Keratinocyte (primary cell): Measurements from ENCODE around the gene SPC24.

Experiments used
- CTCF ChIP-seq, 3 experiments: IDR thresholded peaks in 1 of 3; conservative IDR thresholded peaks in 1 of 3; optimal IDR thresholded peaks in 1 of 3; 2 replicates in 2 of 3; 3 replicates in 1 of 3; pipeline versions ENCODE3 to v1.5.1; 2011; ENCODE audit warnings: low read length in 3 of 3, mild to moderate bottlenecking in 3 of 3, moderate library complexity in 2 of 3, control low read depth in 1 of 3, inconsistent platforms in 1 of 3; ENCODE audit not compliant: insufficient read depth in 2 of 3; ENCODE audit errors: extremely low read depth in 1 of 3
- EZH2 ChIP-seq: IDR thresholded peaks from one replicate; pipeline ENCODE4 v1.6.1; 2012; ENCODE audit warnings: inconsistent platforms, mild to moderate bottlenecking, low read length, moderate library complexity

GRCh38 chr19:11100049-11100448 lies 55.5 kb downstream of the SPC24 start:
- TF ChIP-seq CTCF (optimal IDR thresholded peaks at IDR 0.05 in 1 of 3, IDR thresholded peaks at IDR 0.05 in 1 of 3, conservative IDR thresholded peaks at IDR 0.05 in 1 of 3; ENCODE audit: extremely low read depth in 1 of 3, insufficient read depth in 2 of 3, low read length in 3 of 3) (no peak), EZH2 (no peak)
